ENCODE results near the gene XYLB.

The XYLB gene

DNA sequence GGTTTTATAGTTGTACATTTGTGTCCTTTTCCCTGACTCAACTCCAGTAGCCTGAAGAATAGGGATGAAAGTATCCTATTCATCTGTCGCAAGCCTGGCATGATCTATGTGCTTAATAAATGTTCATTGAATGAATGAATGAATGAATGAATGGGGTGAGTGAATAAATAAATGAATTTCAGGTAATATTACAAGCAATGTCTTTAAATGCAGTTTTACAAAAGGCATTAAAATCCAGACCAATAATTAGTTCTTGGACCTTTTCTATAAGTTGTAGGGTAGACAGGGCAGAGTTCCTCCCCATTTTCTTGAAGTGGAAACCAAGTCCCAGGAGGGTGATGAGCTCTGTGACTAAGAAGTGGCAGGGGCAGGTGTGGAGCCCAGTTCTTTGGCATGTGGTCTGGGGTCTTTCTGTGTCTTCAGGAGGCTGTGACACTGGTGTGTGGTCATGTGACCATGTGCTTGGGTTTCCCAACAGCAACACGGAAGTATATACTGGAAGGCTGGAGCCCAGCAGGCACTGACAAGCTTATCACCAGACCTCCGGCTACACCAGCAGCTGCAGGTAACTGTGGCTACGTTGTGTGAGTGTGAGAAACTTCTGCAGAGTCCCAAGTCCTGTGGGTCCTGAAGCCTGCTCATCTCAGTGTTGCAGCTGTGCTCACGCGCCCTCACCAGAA, 18.3 kb downstream of the XYLB start:
- no peak for DNase-seq (ENCODE audit: low spot score)

DNA sequence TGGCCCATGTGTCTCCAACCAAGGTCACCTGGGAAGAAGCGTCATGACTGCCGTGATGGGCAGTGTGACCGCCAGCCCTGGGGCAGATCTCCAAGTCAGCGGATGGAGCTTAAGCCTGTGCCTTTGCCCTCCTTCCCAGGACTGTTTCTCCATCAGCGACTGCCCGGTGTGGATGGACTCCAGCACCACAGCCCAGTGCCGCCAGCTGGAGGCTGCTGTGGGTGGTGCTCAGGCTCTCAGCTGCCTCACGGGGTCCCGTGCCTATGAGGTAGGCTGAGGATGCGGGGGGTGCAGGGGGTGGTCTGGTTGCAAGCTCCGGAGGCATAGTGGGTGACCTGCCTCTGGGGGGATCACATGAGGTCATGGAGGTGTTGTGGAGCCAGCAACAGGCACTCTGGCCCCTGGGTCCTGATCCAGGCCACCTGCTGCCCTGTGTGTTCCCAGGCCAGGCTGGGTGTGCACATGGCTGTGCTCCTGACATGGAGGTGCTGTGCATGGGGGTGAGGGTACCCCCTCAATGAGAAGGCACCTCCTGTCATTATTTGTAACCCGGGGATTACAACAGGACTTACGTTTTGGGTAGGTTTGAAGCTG, 19.0 kb downstream of the XYLB start:
- no peak for DNase-seq (ENCODE audit: low spot score)

DNA sequence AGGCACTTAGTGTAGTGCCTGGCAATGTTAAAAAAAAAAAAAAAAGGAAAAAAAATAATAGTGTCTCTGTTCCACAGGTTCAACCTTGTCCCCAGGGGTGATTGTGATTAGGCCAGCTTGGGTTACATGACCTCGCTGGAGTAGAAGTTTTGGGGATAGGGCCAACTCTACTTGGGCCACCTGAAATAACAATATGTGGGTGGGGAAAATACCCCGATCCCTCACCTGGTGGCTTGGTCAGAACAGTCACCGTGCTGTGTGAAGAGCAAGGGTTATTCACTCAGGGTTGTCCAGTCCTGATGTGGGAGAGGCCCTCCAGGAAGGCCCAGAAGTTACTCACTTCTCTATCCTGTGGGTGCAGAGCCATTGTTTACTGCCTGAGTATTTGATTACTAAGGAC, 19.5 kb downstream of the XYLB start:
- no peak for DNase-seq (ENCODE audit: low spot score)

DNA sequence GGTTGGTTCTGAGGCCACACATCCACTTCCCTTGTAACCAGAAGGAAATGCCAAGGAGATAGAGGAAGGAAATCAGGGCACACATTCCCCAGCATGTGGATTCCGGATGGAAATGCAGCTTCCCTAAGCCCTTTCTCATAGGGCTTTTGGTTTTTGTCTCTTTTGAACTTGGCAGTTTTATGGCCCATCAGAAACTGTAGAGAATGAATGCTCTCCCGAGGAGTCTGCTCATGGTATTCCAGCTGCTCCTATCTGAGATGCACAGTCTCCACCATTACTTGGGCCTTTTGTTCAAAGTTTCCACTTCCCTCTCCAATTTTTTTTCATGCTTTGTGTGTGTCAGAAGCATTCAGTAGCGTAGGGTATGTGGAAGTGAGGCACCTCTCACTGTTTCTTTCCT, 21.2 kb downstream of the XYLB start:
- DNase-seq (ENCODE audit: low spot score), result no peak

DNA sequence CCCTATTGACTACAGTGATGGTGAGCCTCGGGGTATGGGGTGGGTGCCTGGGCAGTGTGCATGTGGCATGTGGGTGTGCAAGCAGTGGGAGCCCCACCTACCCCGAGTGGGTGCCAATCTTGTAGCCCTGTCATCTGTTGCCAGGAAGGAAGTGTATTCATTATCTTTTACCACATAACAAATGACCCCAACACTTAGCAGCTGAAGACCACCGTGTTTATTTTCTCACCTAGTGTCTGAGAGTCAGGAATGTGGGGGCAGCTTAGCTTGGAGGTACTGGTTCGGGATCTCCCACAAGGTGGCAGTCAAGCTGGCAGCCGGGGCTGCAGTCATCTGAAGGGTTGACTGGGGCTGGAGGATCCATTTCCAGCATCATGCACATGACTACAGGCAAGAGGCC, 21.7 kb downstream of the XYLB start:
- no peak for DNase-seq (ENCODE audit: low spot score)

DNA sequence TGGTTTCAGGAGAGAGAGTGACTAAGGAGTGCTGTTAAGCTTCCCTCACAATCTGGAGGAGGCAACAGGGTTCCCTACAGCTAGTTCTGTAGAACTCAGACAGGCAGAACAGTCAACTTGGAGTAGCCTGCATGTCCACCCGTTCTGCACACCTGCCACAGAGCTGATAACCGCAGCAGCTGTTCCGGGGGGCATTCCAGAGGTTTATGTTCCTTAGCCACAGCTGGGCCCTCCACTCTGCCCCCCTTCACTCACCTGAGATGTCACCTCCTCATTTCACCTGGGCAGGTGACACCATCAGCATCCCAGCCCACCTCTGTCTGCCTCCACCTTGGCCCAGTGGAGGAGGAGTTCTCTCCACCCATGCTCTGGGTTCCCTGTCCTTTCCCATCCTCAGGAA, 22.6 kb downstream of the XYLB start:
- DNase-seq (ENCODE audit: low spot score), result no peak

DNA sequence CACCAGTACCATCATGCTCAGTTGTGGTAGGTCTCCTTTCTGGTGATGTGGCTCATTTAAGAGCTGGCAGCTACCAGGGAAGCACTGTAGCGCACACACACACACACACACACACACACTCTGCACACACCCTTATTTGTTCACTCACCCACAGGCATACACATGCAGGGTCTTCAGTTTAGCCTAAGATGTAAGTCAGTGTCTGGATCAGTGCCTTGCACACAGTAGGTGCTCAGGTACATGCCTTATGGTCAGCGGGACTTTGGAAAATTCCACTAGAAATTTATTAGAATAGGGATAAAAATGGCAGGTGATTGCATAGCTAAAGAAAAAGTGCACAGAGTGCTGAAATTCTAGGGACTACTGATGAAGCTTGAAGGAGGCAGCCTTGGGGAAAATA, 23.6 kb downstream of the XYLB start:
- no peak for DNase-seq (ENCODE audit: low spot score)

DNA sequence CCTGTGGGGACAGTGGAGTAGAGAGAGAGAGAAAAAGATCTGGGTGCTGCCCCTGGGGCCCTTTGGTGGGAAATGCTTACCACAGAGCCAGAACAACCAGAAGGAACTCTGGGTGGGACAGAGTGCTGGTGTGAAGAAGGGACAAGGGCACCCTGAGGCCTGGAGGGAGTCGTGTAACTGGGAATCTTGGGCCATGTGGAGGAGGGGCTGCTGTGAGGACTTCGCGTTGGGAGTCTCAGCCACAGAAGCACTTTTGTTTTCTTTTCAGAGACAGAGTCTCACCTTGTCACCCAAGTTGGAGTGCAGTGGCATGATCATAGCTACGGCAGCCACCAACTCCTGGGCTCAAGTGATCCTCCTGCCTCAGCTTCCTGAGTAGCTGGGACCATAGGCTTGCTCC, 24.3 kb downstream of the XYLB start:
- DNase-seq (ENCODE audit: low spot score), result no peak

DNA sequence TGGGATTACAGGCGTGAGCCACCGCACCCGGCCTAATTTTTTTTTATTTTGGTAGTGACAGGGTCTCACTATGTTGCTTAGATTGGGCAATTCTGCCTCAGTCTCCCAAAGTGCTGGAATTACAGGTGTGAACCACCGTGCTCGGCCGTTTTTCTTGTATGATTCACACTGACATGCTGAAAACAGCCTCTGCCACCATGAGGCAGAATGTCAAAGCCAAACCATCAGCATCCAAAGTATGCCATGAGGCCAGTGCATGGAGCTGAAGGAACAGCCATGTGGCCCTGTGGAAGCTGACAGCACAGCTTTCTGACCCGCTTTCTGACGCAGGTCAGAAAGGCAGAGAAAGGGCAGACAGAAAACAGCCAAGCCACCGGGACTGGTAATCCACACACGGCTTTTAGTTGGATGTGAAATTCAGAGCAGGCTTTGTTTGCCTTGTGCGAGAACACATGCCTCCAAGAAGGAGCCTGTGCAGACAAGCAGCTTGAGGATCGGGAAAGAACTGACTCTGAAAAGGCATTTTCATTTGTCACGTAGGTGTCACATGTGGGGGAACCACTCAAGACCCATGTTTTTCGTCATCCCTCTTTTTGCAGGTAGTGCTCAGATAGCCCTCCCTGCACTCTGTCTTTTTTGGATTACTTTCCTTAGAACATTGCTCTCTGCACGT, 25.1 kb downstream of the XYLB start:
- DNase-seq (ENCODE audit: low spot score), result no peak

DNA sequence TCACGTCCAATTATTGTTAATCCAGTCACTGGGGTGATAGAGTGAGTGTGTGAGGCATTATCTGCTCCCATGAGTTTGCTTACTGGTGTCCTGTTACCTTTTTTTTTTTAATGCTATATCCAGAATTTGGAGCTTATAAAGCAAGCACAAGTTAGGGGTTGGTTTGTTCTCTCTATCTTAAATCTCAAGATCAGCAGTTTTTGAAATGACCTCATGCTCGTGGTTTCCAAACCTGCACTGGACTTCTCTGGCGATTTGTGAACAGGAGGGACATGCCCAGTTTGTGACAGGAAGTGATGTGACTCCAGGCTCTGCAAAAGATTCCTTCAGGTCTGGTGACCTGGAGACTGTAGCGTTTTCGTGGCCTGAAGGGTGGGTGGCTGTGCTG, 25.6 kb downstream of the XYLB start:
- no peak for DNase-seq (ENCODE audit: low spot score)

DNA sequence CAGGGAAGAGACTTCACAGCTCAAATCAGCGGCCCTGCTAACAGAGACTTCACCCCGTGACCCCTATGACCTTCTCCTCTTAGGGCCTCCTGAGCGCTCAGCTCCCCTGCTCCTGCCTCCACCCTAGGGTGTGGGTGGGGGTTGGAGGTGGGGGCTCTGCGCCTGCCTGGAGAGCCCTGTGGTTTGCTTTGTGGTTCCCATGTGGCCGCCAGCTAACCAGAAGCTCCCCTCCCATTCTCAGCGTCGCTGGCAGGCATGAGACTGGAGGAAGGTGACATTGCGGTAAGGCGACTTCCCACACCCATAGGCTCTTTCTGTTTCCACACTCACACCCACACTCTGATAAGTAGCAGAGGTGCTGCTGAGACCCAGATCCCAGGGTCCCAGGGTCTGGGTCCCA, 27.6 kb downstream of the XYLB start:
- DNase-seq (ENCODE audit: low spot score), result no peak

DNA sequence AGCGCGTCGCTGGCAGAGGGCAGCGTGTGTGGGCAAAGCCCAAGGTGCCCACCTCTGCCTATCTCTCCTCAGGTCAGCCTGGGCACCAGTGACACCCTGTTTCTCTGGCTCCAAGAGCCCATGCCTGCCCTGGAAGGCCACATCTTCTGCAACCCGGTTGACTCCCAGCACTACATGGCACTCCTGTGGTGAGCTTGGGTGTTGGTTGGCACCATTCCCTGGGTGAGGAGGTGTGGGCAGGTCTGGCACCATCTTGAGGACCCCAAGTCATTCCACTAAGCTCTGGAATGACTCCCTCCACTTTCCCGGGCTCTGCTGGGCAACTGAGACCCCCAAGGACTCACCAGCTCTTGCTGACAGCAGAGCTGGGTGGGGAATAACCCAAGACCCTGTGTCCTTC, 28.5 kb downstream of the XYLB start:
- DNase-seq (ENCODE audit: low spot score), result no peak

DNA sequence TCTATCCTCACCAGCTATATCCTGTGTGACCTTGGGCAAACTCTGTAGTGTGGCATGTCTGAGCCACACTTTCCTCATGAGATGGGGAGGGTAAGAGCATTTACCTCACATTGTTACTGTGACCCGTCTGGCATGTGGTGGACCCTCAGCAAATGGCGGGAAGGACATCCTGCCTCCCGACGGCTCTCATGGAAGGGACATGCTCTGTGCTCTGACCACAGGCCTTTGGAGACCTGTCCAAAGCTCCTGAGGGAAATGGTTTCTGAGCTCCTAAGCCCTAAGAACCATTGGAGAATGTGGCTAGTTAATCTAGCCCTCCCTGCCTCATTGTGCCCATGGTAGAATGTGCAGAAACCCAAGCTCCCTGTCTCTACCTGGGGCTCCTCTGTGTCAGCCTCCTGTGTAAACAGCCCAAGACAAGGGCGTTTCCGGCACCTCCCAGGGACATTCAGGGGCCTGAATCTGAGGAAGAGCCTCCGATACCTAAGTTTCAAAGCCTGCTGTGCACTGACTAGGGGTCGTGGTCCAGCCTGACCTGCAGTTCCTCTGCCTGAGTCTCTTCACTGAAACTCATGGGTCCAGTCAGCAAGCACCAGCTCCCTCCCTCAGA, 29.0 kb downstream of the XYLB start:
- no peak for DNase-seq (ENCODE audit: low spot score)

DNA sequence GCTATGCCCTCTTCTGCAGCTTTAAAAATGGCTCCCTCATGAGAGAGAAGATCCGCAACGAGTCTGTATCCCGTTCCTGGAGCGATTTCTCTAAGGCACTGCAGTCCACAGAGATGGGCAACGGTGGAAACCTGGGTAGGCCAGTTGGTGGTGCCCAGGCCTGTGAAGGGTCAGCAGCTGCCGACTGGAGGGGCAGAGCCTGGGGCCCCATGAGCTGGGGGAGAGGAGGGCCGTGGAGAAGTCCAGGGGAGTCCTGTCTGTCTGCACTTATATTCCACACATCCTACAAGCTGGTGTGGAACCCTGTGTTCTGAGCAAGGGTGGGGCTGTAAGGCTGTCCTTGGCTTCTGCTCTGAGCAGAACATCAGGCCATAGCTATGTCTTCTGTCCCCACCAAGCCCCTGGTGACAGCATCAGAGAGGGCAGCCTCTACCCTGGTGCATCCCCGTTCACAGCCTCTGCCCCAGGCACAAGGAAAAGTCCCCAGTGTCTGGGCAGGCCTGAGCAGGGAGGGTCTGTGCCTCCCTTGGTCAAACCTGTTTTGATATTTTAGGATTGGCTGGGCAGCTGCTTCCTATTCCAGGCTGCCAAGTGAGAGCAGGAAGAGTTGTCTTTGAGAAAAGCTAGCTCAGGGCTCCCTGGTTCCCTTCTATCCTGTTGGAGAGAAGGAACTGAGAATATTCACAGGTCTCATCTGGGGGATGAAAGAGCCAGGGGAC, 29.7 kb downstream of the XYLB start:
- no peak for DNase-seq (ENCODE audit: low spot score)

DNA sequence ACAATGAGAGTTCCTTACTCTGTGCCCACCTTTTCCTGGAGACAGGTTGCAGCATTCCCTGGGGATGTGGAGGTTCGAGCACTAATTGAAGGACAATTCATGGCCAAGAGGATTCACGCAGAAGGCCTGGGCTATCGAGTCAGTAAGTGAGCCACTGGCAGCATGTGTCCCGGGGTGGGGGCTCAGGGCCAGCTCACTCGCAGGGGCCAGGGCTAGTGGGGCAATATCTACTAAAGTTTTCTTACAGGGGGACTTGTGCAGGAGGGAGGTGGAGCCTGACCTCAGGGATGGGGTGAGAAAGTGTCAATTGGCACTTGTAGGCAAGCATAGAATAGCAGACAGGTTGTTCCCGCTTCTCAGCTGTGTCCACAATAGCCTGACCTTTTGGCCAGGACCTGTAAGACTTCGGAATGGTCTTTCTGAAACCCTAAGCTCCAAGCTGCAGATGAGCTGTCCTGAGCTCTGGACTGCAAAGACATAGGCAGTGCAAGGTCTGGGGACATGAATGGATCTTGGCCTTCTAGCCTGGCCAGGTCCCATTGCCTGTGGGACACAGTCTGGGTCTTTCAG, 32.7 kb downstream of the XYLB start:
- no peak for DNase-seq (ENCODE audit: low spot score)

DNA sequence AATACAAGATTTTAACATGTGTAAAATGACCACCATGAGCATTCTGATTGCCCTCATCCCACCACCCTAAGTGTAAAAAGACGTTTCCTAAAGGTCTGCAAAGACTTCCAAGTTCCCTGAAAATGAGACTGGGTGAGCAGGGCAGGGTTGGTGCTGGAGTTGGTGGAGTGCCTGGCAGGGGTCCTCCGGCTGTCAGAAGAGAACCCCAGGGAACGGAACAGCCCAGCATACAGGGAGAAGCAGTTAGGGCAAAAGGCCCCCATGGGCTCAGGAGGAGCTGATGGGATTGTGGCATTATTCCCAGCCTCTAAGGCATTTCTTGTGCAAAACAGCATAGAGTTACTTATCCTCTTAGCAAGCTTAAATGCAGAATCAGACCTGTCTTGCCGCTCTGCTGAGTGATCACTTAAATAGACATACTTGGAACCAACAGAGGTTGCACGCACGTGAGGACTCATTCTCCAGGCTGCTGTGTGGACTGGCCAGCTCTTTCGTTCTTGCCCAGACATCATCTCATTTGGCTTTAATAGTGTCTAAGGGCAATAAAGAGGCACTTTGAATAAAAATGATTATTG, 36.0 kb downstream of the XYLB start:
- DNase-seq (ENCODE audit: low spot score), result no peak

DNA sequence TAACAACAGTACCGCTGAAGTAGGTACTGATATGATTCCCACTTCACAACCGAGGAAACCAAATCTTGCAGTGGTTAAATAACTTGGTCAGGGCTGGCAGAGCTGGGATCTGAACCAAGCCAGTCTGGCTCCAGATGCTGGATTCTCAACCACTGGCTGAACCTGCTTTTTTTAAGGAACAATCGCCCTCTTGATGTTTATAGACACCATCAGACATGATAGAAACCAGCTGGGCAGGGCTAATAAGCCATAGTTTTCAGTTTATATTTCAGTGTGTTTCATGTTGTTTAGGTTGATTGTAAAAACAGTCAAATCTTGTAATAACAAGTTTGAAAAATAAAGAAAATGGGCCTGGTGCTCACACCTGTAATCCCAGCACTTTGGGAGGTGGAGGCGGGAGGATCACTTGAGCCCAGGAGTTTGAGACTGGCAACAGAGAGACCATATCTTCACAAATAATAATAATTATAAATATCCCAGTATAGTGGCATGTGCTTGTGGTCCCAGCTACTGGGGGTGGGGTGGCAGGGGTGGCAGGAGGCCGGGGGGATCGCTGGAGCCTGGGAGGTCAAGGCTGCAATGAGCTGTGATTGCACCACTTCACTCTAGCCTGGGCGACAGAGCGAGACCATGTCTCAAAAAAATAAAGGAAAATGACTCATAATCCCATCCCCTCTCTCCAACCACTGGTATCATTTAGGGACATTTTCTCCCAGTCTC, 36.7 kb downstream of the XYLB start:
- DNase-seq (ENCODE audit: low spot score), result no peak

DNA sequence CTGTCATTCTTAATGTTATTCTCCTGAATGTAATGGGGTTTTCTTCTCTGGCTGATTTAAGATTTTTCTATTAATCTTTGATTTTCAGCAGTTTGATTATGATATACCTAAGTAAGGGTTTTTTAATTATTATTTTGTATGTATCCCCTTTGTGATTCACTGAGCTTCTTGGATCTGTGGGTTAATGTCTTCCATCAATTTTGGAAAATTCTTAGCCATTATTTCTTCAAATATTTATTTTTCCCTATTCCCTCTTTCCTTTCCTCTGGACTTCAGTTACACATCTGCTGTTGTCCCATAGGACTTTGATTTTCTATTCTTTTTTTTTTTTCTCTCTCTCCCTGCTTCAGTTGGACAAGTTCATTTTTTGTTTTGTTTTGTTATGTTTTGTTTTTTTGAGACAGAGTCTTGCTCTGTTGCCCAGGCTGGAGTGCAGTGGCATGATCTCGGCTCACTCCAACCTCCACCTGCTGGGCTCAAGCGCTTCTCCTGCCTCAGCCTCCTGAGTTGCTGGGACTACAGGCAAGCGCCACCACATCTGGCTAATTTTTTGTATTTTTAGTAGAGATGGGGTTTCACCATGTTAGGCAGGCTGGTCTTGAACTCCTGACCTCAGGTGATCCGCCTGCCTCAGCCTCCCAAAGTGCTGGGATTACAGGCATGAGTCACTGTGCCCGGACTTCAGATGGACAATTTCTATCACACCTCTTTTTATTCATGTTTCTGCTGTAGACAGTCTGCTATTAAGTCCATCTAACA, 40.6 kb downstream of the XYLB start:
- no peak for DNase-seq (ENCODE audit: low spot score)

DNA sequence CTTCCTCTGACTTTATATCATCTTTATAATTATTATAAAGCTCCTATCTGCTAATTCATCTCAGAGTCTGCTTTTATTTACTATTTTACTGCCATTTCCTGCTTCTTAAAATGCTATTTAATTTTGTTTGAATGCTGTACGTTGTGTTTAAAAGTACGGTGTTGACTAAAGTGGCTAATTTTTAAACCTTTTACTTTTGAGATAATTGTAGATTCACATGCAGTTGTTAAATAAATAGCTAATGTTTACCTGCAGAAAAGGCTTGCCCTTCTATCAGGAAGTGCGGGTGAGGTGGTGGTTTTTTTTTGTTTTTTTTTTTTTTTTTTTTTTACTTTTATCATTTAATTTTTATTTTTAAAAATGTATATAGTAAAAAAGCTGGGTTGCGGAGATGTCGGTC, 41.3 kb downstream of the XYLB start:
- DNase-seq (ENCODE audit: low spot score), result no peak

DNA sequence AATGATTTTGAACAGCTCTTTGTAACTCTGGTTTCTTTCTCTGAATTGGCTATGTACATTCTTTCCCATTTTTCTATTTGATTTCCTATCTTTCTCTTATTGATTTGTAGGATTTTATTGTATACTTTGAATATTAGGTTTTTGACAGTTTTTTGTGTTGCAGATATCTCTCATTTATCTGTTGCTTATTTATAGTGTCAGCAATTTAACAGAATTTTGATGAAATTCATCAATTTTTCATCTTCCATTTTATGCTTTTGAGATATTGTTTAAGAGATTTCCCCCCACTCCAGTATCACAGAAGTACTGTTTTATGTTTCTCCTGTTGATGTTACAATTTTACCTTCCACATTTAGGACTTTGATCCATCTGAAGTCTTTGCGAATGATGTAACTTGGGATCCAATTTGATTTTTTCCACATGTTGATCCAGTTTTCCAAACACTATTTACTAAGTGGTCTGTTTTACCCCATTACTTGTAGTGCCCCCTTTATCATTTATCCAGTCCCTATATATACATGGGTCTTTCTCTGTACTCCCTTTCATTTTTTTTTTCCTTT, 46.1 kb downstream of the XYLB start:
- no peak for DNase-seq (ENCODE audit: low spot score)
